Immature natural killer cell (primary cell): ENCODE measurements around the gene IFT80. TPM values are rescaled to one million over a fixed set of nuclear protein-coding genes. Genes with fewer than 3 reads are reported as not detected.
"Not testable (repeated sequence)": the region's sequence is repeated elsewhere in the genome, so short reads cannot be mapped to it uniquely, and the experiment has no call there.

ENCODE experiments used
- DNase-seq, 3 donors: peaks; one replicate each; pipeline ENCODE4 v3.0.0; 2022; ENCODE audit warnings: mixed read lengths in 1 of 3
- H3K27ac Mint-ChIP-seq, 6 donors: one replicate each; pipeline ENCODE4 v1.8.0; 2020; ENCODE audit warnings: mixed read lengths in 6 of 6, mild to moderate bottlenecking in 5 of 6, inconsistent platforms in 4 of 6, moderate library complexity in 3 of 6
- H3K27me3 Mint-ChIP-seq, 3 donors: one replicate each; pipeline ENCODE4 v1.8.0; 2020 to 2021; ENCODE audit warnings: low read depth in 3 of 3, mild to moderate bottlenecking in 3 of 3, mixed read lengths in 3 of 3, moderate library complexity in 3 of 3, inconsistent platforms in 1 of 3
- H3K36me3 Mint-ChIP-seq, 3 donors: one replicate each; pipeline ENCODE4 v1.8.0; 2020; ENCODE audit warnings: mixed read lengths in 3 of 3, inconsistent platforms in 2 of 3, mild to moderate bottlenecking in 2 of 3
- H3K4me1 Mint-ChIP-seq, 2 donors: one replicate each; pipeline ENCODE4 v1.8.0; 2020; ENCODE audit warnings: inconsistent platforms in 2 of 2, mild to moderate bottlenecking in 2 of 2, mixed read lengths in 2 of 2, moderate library complexity in 1 of 2
- H3K4me3 Mint-ChIP-seq, 5 donors: one replicate each; pipeline ENCODE4 v1.8.0; 2020; ENCODE audit warnings: mild to moderate bottlenecking in 5 of 5, mixed read lengths in 5 of 5, inconsistent platforms in 3 of 5, moderate library complexity in 3 of 5
- H3K9me3 Mint-ChIP-seq, 6 donors: one replicate each; pipeline ENCODE4 v1.8.0; 2020; ENCODE audit warnings: mild to moderate bottlenecking in 6 of 6, mixed read lengths in 6 of 6, inconsistent platforms in 4 of 6, moderate library complexity in 3 of 6
- polyA plus RNA-seq, 3 donors: library from polyadenylated mRNA; unstranded; fragments of 300-500 nt; fragmentation: Illumina TruSeq; gene quantifications; one replicate each; pipeline ENCODE4 v1.2.3, GENCODE V29; 2021

Gene IFT80
- polyA plus RNA-seq, 3 donors from 2014 or later = 0.90 to 6.3 (median 2.9) TPM

DNA sequence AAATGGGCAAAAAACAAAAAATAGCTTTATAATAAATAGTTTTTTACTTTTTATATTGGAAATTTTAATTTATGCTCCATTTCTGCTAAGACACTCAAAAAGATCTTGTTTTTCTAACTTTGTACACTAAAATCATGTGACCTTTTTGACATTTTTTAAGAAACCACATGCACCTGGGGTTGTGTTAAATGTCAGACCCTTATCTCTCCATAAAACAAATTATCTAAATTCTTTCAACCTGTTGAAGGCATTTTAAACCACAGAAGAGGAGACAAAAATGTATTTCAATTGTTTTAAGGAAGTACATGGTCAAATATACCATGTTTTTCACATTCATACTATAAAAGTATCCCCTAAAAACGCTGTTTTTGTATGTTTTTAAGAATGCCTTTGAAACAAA, 29.2 kb downstream of the IFT80 start:
- no peak overlapping the region for H3K4me3 Mint-ChIP-seq
- no peak overlapping the region for H3K27ac Mint-ChIP-seq
- no peaks in the 10 kb centered on the region for H3K4me1 Mint-ChIP-seq
- H3K36me3 Mint-ChIP-seq = peaks cover 11 to 33% (median 18%) of the 10 kb centered on the region in 3 donors
- H3K27me3 Mint-ChIP-seq = no peaks in the 10 kb centered on the region
- H3K9me3 Mint-ChIP-seq = no peaks in the 10 kb centered on the region
- no peak for DNase-seq

GRCh38 chr3:160368804-160369203, 30.2 kb downstream of the IFT80 start:
- peaks cover 2 to 24% (median 12%) of the 10 kb centered on the region in 3 donors for H3K36me3 Mint-ChIP-seq
- no peak overlapping the region for H3K27ac Mint-ChIP-seq
- no peak for DNase-seq

GRCh38 chr3:160365869-160366522, 33.0 kb downstream of the IFT80 start:
- no peak for DNase-seq
- H3K4me1 Mint-ChIP-seq = no peaks in the 10 kb centered on the region
- H3K27ac Mint-ChIP-seq = no peak overlapping the region
- H3K27me3 Mint-ChIP-seq = peaks cover 0 to 5% (median 0%) of the 10 kb centered on the region in 3 donors
- H3K36me3 Mint-ChIP-seq = peaks cover 0 to 26% (median 25%) of the 10 kb centered on the region in 3 donors
- H3K4me3 Mint-ChIP-seq = no peak overlapping the region
- no peaks in the 10 kb centered on the region for H3K9me3 Mint-ChIP-seq

More at GRCh38 chr3:160368804-160369203, 30.2 kb downstream of the IFT80 start:
- H3K4me1 Mint-ChIP-seq = no peaks in the 10 kb centered on the region
- peaks cover 0 to 2% (median 0%) of the 10 kb centered on the region in 3 donors for H3K27me3 Mint-ChIP-seq
- H3K9me3 Mint-ChIP-seq = no peaks in the 10 kb centered on the region
- no peak overlapping the region for H3K4me3 Mint-ChIP-seq

DNA sequence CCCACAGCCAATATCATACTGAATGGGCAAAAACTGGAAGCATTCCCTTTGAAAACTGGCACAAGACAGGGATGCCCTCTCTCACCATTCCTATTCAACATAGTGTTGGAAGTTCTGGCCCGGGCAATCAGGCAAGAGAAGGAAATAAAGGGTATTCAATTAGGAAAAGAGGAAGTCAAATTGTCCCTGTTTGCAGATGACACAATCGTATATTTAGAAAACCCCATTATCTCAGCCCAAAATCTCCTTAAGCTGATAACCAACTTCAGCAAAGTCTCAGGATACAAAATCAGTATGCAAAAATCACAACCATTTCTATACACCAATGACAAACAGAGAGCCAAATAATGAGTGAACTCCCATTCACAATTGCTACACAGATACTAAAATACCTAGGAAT, 36.1 kb downstream of the IFT80 start:
- not testable (repeated sequence) for DNase-seq, H3K27ac Mint-ChIP-seq, H3K4me3 Mint-ChIP-seq, H3K4me1 Mint-ChIP-seq, H3K9me3 Mint-ChIP-seq, H3K27me3 Mint-ChIP-seq
- H3K36me3 Mint-ChIP-seq = peaks cover 0 to 35% (median 25%) of the 10 kb centered on the region in 3 donors

GRCh38 chr3:160355826-160356225, 43.2 kb downstream of the IFT80 start:
- Mint-ChIP-seq H3K27ac (no peak overlapping the region), H3K4me1 (peaks cover 0 to 2% of the 10 kb centered on the region in 2 donors), H3K4me3 (no peak overlapping the region), H3K36me3 (peaks cover 7 to 25% (median 17%) of the 10 kb centered on the region in 3 donors), H3K9me3 (no peaks in the 10 kb centered on the region), H3K27me3 (no peaks in the 10 kb centered on the region)
- DNase-seq = no peak

DNA sequence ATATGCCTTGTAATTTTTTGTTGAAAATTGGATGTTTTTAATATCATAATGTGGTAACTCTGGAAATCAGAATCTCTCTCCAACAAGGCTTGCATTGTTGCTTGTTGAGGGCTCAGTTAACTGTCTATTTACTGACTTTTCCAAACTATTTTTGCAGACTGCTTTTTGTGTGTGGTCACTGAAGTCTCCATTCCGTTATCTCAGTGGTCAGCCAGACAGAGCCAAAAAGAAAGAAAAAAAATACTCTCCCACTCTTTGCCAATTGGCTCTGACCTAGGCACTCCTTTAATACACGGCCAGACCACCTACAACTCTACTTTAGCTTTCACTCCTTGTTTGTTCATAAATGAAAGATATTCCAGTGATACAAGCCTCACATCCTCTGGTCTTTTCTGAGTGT, 52.5 kb downstream of the IFT80 start:
- Mint-ChIP-seq H3K36me3 (peaks cover 3 to 12% (median 5%) of the 10 kb centered on the region in 3 donors), H3K27ac (no peak overlapping the region), H3K4me3 (no peak overlapping the region), H3K4me1 (no peaks in the 10 kb centered on the region), H3K27me3 (no peaks in the 10 kb centered on the region), H3K9me3 (no peaks in the 10 kb centered on the region)
- DNase-seq = no peak

- no peaks in the 10 kb centered on the region for H3K27me3 Mint-ChIP-seq
- H3K27ac Mint-ChIP-seq = peak overlapping the region in 1 of 6 donors; percentile 40
- peaks cover 0 to 17% (median 5%) of the 10 kb centered on the region in 3 donors for H3K36me3 Mint-ChIP-seq
- DNase-seq = no peak
- H3K9me3 Mint-ChIP-seq = no peaks in the 10 kb centered on the region
- no peaks in the 10 kb centered on the region for H3K4me1 Mint-ChIP-seq
- H3K4me3 Mint-ChIP-seq = no peak overlapping the region
Measured at GRCh38 chr3:160343132-160343531, 55.9 kb downstream of the IFT80 start.

GRCh38 chr3:160340351-160340750, 58.7 kb downstream of the IFT80 start:
- Mint-ChIP-seq H3K36me3 (peaks cover 0 to 23% (median 0%) of the 10 kb centered on the region in 3 donors), H3K27ac (no peak overlapping the region), H3K27me3 (no peaks in the 10 kb centered on the region), H3K4me1 (no peaks in the 10 kb centered on the region), H3K4me3 (no peak overlapping the region), H3K9me3 (no peaks in the 10 kb centered on the region)
- no peak for DNase-seq

- Mint-ChIP-seq H3K36me3 (peaks cover 3 to 5% (median 4%) of the 10 kb centered on the region in 3 donors), H3K27me3 (peaks cover 0 to 3% (median 0%) of the 10 kb centered on the region in 3 donors), H3K9me3 (no peaks in the 10 kb centered on the region), H3K4me3 (no peak overlapping the region), H3K27ac (no peak overlapping the region), H3K4me1 (no peaks in the 10 kb centered on the region)
- no peak for DNase-seq
Measured at GRCh38 chr3:160331127-160331937, 67.7 kb downstream of the IFT80 start.

- Mint-ChIP-seq H3K36me3 (peaks cover 3 to 5% (median 4%) of the 10 kb centered on the region in 3 donors), H3K9me3 (no peaks in the 10 kb centered on the region), H3K27ac (no peak overlapping the region), H3K4me1 (no peaks in the 10 kb centered on the region), H3K27me3 (peaks cover 0 to 3% (median 0%) of the 10 kb centered on the region in 3 donors), H3K4me3 (no peak overlapping the region)
- DNase-seq = no peak
Measured at GRCh38 chr3:160330690-160331089, 68.3 kb downstream of the IFT80 start.

DNA sequence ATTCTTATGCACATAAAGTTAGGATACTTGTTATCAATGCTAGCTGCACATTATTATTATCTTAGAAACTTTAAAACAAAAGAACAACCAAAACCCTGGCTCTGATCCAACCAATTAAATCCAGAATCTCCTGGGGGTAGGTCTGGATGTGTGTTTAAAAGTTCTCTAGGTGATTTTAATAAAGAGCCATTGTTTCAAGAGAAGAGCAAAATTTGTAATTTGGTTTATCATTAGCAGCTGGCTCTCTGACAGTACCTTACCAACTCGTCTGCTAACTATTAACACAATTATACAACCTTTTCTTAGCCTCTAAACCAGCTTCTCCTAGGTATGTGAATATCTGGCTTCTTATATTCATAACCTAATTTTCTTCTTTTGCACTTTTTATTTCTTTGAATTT, 68.9 kb downstream of the IFT80 start:
- Mint-ChIP-seq H3K36me3 (peaks cover 3 to 5% (median 4%) of the 10 kb centered on the region in 3 donors), H3K9me3 (no peaks in the 10 kb centered on the region), H3K4me1 (no peaks in the 10 kb centered on the region), H3K4me3 (no peak overlapping the region), H3K27me3 (peaks cover 0 to 3% (median 0%) of the 10 kb centered on the region in 3 donors), H3K27ac (no peak overlapping the region)
- DNase-seq = no peak

- H3K27ac Mint-ChIP-seq, H3K9me3 Mint-ChIP-seq, DNase-seq, H3K27me3 Mint-ChIP-seq, H3K4me1 Mint-ChIP-seq, H3K4me3 Mint-ChIP-seq, H3K36me3 Mint-ChIP-seq: not testable (repeated sequence)
Measured at GRCh38 chr3:160326286-160326685, 72.7 kb downstream of the IFT80 start.

DNA sequence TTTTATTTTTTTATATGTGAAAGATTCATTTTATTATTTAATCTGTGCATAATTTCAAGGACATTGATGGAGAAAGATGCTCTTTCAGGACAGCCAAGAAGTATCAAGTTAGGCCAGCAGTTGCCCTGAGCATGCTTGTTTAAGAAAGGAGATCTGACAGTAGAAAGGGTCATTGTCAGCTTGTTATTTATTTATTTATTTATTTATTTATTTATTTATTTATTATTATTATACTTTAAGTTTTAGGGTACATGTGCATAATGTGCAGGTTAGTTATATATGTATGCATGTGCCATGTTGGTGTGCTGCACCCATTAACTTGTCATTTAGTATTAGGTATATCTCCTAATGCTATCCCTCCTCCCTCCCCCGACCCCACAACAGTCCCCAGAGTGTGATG, 77.2 kb downstream of the IFT80 start:
- H3K36me3 Mint-ChIP-seq = peaks cover 4 to 22% (median 22%) of the 10 kb centered on the region in 3 donors
- DNase-seq, H3K27ac Mint-ChIP-seq, H3K27me3 Mint-ChIP-seq, H3K9me3 Mint-ChIP-seq, H3K4me1 Mint-ChIP-seq, H3K4me3 Mint-ChIP-seq: not testable (repeated sequence)

DNA sequence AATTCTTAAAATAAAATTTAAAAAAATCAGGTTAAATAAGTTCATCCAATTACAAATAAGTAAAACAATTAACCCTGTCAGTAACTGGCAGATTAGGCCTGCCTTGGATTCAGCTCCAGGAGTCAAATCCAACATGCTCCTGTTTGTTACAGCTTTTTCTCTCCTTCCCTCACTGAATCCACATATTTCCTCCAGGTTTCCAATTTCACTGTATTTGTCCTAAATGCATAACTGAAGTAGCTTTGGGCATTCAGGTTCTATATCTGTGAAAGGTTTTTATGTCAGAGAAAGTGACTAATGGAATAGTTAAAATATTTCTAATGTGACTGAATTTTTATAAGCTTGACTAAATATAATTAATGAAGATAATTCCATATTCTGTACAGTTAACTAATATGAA, 79.7 kb downstream of the IFT80 start:
- Mint-ChIP-seq H3K27me3 (no peaks in the 10 kb centered on the region), H3K27ac (no peak overlapping the region), H3K36me3 (peaks cover 4 to 28% (median 25%) of the 10 kb centered on the region in 3 donors)

More for the DNA sequence above, 79.7 kb downstream of the IFT80 start:
- Mint-ChIP-seq H3K4me3 (no peak overlapping the region), H3K4me1 (no peaks in the 10 kb centered on the region), H3K9me3 (no peaks in the 10 kb centered on the region)
- DNase-seq = no peak
